Neural cell (in vitro differentiated cells): ENCODE measurements around the gene MIER1.

Experiments
- EP300 ChIP-seq: fragments of 450-650 bp; conservative IDR thresholded peaks from 2 replicates; pipeline ENCODE4 v1.6.1; 2014; ENCODE audit warnings: antibody characterized with exemption, mild to moderate bottlenecking, moderate library complexity; ENCODE audit not compliant: poor library complexity, severe bottlenecking
- EZH2 ChIP-seq: fragments of 200-600, 300-800 bp; shearing (Covaris generic), sonication (generic); IDR thresholded peaks from 2 replicates; pipeline ENCODE4 v1.6.1; 2014; ENCODE audit warnings: antibody characterized with exemption, low read length, borderline replicate concordance, mild to moderate bottlenecking; ENCODE audit not compliant: insufficient read depth, poor library complexity, severe bottlenecking
- MXI1 ChIP-seq: fragments of 450-650 bp; conservative IDR thresholded peaks from 2 replicates; pipeline ENCODE4 v1.6.1; 2014; ENCODE audit warnings: antibody characterized with exemption, mild to moderate bottlenecking; ENCODE audit not compliant: poor library complexity, severe bottlenecking
- POLR2AphosphoS5 ChIP-seq: IDR thresholded peaks from 2 replicates; pipeline ENCODE4 v1.6.1; 2012
- RAD21 ChIP-seq: fragments of 450-650 bp; conservative IDR thresholded peaks from 2 replicates; pipeline ENCODE4 v1.6.1; 2014; ENCODE audit warnings: antibody characterized with exemption, mild to moderate bottlenecking, moderate library complexity
- SMC3 ChIP-seq: fragments of 450-650 bp; conservative IDR thresholded peaks from 2 replicates; pipeline ENCODE4 v1.6.1; 2014; ENCODE audit warnings: antibody characterized with exemption, mild to moderate bottlenecking, moderate library complexity; ENCODE audit not compliant: poor library complexity
- TAF1 ChIP-seq: IDR thresholded peaks from 2 replicates; pipeline ENCODE4 v1.6.1; 2012; ENCODE audit warnings: low read depth
- TF ChIP-seq, protein P1 (sequence below): fragments of 450-650 bp; IDR thresholded peaks from 2 replicates; pipeline ENCODE4 v1.5.1; 2014; ENCODE audit warnings: antibody characterized with exemption, mild to moderate bottlenecking, moderate library complexity; ENCODE audit not compliant: poor library complexity, severe bottlenecking
- TF ChIP-seq, protein P2 (sequence below): IDR thresholded peaks from 2 replicates; pipeline ENCODE4 v1.6.1; 2012; ENCODE audit warnings: borderline replicate concordance

DNA sequence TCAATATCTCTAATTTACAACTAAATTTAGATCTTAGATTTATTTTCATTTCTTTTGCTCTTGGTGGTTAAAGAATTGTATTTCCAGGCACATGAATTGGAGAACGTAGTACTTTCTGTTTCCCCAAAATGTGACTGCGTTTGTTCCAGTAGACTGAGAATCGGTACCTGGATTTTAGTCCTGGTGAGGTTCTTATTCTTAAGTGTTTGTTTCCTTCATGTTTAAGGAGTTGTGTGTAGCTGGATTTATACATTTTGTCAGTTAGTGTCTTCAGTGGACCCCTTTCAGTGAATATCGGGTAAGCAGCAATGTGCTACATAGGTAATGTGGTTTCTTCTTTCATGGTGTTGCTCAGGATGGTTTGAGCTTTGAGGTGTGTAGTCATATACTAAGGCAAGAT, 6.8 kb downstream of the MIER1 start:
- TF ChIP-seq EZH2 (no peak), EP300 (no peak), RAD21 (no peak), POLR2AphosphoS5 (no peak), MXI1 (no peak), TAF1 (no peak), SMC3 (no peak)
- TF ChIP-seq, protein P1, sequence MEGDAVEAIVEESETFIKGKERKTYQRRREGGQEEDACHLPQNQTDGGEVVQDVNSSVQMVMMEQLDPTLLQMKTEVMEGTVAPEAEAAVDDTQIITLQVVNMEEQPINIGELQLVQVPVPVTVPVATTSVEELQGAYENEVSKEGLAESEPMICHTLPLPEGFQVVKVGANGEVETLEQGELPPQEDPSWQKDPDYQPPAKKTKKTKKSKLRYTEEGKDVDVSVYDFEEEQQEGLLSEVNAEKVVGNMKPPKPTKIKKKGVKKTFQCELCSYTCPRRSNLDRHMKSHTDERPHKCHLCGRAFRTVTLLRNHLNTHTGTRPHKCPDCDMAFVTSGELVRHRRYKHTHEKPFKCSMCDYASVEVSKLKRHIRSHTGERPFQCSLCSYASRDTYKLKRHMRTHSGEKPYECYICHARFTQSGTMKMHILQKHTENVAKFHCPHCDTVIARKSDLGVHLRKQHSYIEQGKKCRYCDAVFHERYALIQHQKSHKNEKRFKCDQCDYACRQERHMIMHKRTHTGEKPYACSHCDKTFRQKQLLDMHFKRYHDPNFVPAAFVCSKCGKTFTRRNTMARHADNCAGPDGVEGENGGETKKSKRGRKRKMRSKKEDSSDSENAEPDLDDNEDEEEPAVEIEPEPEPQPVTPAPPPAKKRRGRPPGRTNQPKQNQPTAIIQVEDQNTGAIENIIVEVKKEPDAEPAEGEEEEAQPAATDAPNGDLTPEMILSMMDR = no peak
- TF ChIP-seq, protein P2, sequence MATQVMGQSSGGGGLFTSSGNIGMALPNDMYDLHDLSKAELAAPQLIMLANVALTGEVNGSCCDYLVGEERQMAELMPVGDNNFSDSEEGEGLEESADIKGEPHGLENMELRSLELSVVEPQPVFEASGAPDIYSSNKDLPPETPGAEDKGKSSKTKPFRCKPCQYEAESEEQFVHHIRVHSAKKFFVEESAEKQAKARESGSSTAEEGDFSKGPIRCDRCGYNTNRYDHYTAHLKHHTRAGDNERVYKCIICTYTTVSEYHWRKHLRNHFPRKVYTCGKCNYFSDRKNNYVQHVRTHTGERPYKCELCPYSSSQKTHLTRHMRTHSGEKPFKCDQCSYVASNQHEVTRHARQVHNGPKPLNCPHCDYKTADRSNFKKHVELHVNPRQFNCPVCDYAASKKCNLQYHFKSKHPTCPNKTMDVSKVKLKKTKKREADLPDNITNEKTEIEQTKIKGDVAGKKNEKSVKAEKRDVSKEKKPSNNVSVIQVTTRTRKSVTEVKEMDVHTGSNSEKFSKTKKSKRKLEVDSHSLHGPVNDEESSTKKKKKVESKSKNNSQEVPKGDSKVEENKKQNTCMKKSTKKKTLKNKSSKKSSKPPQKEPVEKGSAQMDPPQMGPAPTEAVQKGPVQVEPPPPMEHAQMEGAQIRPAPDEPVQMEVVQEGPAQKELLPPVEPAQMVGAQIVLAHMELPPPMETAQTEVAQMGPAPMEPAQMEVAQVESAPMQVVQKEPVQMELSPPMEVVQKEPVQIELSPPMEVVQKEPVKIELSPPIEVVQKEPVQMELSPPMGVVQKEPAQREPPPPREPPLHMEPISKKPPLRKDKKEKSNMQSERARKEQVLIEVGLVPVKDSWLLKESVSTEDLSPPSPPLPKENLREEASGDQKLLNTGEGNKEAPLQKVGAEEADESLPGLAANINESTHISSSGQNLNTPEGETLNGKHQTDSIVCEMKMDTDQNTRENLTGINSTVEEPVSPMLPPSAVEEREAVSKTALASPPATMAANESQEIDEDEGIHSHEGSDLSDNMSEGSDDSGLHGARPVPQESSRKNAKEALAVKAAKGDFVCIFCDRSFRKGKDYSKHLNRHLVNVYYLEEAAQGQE = no peak
